Mesodermal cell (in vitro differentiated cells): ENCODE measurements around the gene HMGN3.

Experiments used
- H3K27ac ChIP-seq: 2 replicates; pipeline ENCODE4 v1.7.0; 2013; ENCODE audit warnings: mild to moderate bottlenecking, low read depth, low read length, moderate library complexity; ENCODE audit not compliant: severe bottlenecking
- H3K36me3 ChIP-seq: 2 replicates; pipeline ENCODE4 v1.7.1; 2013; ENCODE audit warnings: mild to moderate bottlenecking, low read length, moderate library complexity; ENCODE audit not compliant: control insufficient read depth, insufficient read depth
- H3K4me1 ChIP-seq: one replicate; pipeline ENCODE4 v1.7.1; 2013; ENCODE audit warnings: mild to moderate bottlenecking, low read length; ENCODE audit not compliant: insufficient read depth, control insufficient read depth, poor library complexity, severe bottlenecking
- H3K4me3 ChIP-seq: 2 replicates; pipeline ENCODE4 v1.7.0; 2013; ENCODE audit warnings: low read length, control low read depth, mild to moderate bottlenecking; ENCODE audit not compliant: insufficient read depth, poor library complexity, severe bottlenecking; ENCODE audit errors: extremely low read depth
- H3K9me3 ChIP-seq: 2 replicates; pipeline ENCODE4 v1.7.1; 2013; ENCODE audit warnings: mild to moderate bottlenecking, low read length, moderate library complexity; ENCODE audit not compliant: control insufficient read depth
- WGBS, 2 experiments: methylation state at CpG; one replicate each; pipeline ENCODE4 v1.1.5; 2013; ENCODE audit warnings: missing lambda C conversion rate in 2 of 2; ENCODE audit not compliant: insufficient coverage in 2 of 2; 5-methylcytosine and 5-hydroxymethylcytosine counted together

Gene HMGN3

DNA sequence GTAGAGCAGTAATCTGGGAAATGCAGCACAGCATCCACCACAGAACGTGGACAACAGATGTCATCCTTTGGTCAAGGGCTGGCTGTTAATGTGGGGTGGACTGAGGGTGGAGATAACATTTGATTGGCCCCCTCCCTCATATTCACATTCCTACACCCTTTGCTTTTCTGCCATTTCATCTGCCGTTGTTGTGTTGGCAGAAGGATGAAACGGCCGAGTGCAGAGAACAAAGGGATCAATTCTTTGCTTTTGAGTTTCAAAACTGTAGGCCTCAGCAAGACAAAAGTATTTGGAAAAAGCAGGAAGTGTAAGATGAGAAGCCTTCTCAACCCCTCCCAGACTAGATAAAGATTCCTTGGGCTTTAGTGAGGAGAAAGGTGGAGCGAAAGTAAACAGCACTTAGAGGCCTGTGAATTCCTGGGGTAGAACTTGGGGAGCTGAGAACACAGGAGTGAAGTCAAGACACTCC lies 82.2 kb downstream of the HMGN3 start:
- Histone ChIP-seq H3K4me1 (peaks cover 22% of the 10 kb centered on the region), H3K4me3 (no peak overlapping the region), H3K36me3 (no peaks in the 10 kb centered on the region), H3K9me3 (no peaks in the 10 kb centered on the region), H3K27ac (peak overlapping the region; percentile 80)
- no CpG with 5 or more reads among the region's 5 CpGs for WGBS, 2 experiments
